H7 (cell line): ENCODE results near the gene TM4SF4. TPM values are rescaled to one million over a fixed set of nuclear protein-coding genes. Genes with fewer than 3 reads are reported as not detected.

Source experiments
- DNase-seq: peaks from one replicate; pipeline ENCODE4 v3.0.0; 2012
- H3K27me3 ChIP-seq: 2 replicates; pipeline ENCODE4 v1.6.0; 2011; ENCODE audit warnings: mild to moderate bottlenecking, low read length; ENCODE audit not compliant: control insufficient read depth, insufficient read depth
- H3K36me3 ChIP-seq: replicated peaks from 2 replicates; pipeline ENCODE4 v1.5.1; 2011; ENCODE audit warnings: low read length; ENCODE audit not compliant: control insufficient read depth, insufficient read depth
- H3K4me3 ChIP-seq: 2 replicates; pipeline ENCODE4 v1.5.1; 2011; ENCODE audit warnings: low read depth, mild to moderate bottlenecking, control low read depth, low read length, moderate library complexity; ENCODE audit not compliant: insufficient read depth
- total RNA-seq: library from RNA; depleted of rRNA; stranded (reverse); fragments of >200 nt; shearing (Covaris generic); gene quantifications from 2 replicates; pipeline ENCODE4 v1.2.3, GENCODE V29; 2014; rRNA removed

The TM4SF4 gene
- total RNA-seq, 1 experiment from 2014 or later = not detected

DNA sequence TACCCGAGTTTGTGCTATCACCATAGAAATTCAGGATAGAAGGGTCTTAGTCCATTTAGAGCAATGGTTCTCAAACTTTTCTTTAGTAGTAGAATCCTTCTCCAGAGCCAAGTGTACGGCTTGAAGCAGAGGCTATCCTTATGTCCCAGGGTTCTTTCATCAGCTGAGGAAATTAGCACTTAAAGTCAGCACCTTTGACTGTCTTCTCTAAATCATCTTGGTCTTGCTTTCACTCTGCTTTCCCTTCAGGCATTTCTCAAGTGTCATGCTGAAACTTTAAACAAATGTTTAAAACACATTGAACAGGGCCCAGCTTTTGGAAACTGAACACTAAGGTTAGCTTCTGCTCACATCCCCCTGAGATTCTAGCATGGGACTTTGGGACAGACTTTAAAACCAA is 78.2 kb downstream of the TM4SF4 start:
- DNase-seq = no peak
- no peak overlapping the region for H3K4me3 ChIP-seq
- no peaks in the 10 kb centered on the region for H3K36me3 ChIP-seq
- H3K27me3 ChIP-seq = no peaks in the 10 kb centered on the region

Other genes with a start within 250 kb of the TM4SF4 start
- gene TM4SF18, start 141.1 kb upstream of the TM4SF4 start, total RNA-seq = 2.6 and 4.9 TPM in 2 replicates
- 0.07 TPM in 1 of 2 replicates, not detected in the other for gene TM4SF1, start 97.0 kb upstream of the TM4SF4 start, total RNA-seq
- 14.1 and 22.0 TPM in 2 replicates for gene WWTR1, start 183.3 kb downstream of the TM4SF4 start, total RNA-seq